ENCODE results near the gene SCAMP4. TPM values are rescaled to one million over a fixed set of nuclear protein-coding genes. Genes with fewer than 3 reads are reported as not detected.

Gene SCAMP4
- total RNA-seq, 4 donors from 2014 or later: 48.6 to 73.4 (median 58.1) TPM

DNA sequence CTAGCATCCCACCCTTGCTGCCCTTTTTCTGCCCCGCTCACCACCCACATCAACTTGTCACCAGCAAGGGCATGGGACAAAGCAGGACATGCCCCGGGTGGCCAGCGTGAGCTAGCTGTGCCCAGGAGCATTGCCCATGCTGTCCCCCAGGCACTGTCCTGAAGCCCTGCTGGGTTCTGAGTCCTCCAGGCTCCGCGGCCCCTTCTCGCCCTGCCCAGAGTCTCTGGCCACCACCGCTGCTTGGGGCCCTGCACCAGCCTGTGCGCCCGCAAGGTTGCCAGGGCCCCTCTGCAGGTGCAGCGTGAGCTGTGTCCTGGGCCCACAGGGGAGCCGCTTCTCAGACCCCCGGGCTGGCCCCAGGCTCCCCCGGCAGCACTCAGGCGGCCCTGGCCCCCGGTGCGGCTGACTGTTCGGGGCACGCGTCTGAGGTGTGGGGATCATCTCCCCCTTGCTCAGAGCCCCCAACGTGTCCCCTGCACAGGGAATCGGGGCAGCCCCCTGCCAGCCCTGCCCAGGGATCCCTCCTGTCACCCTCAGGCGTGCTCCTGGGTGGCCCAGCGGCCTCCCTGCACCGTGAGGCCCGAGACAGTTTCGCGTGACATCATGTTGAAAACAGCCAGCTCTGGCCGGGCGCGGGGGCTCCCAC, 39.8 kb downstream of the SCAMP4 start:
- H3K4me1 ChIP-seq: peaks cover 0 to 47% (median 20%) of the 10 kb centered on the region in 3 donors

DNA sequence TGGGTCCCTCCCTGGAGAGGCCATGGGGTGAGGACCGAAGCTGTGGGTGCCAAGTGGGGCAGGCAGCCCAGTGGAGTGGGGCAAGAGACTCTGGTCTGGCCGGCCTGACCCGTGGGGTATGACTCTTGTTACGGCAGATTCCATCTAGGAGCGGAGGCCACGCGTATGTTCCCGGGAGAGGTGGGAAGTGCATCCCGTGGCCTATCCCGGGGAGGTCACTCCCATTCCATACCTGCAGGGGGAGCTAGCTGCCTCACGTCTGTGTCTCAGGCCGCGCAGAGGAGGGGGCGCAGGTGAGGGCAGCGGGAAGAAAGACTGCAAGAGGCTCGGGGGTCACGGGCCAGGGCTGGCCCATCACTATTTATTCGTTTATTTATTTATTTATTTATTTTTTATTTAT, 40.7 kb downstream of the SCAMP4 start:
- no peaks in the 10 kb centered on the region for H3K27me3 ChIP-seq
- ATAC-seq: no peak
- 0 to 47% methylated on average over 1 to 11 of the region's 18 CpGs for WGBS, 2 donors (ENCODE audit: low coverage in 1 of 2)
- H3K27ac ChIP-seq: no peak overlapping the region
- peaks cover 0 to 42% (median 20%) of the 10 kb centered on the region in 3 donors for H3K4me1 ChIP-seq
- no peaks in the 10 kb centered on the region for H3K9me3 ChIP-seq
- H3K36me3 ChIP-seq: peaks cover 0 to 12% of the 10 kb centered on the region in 2 donors
- no peak overlapping the region for H3K4me3 ChIP-seq
- TF ChIP-seq, protein P1, sequence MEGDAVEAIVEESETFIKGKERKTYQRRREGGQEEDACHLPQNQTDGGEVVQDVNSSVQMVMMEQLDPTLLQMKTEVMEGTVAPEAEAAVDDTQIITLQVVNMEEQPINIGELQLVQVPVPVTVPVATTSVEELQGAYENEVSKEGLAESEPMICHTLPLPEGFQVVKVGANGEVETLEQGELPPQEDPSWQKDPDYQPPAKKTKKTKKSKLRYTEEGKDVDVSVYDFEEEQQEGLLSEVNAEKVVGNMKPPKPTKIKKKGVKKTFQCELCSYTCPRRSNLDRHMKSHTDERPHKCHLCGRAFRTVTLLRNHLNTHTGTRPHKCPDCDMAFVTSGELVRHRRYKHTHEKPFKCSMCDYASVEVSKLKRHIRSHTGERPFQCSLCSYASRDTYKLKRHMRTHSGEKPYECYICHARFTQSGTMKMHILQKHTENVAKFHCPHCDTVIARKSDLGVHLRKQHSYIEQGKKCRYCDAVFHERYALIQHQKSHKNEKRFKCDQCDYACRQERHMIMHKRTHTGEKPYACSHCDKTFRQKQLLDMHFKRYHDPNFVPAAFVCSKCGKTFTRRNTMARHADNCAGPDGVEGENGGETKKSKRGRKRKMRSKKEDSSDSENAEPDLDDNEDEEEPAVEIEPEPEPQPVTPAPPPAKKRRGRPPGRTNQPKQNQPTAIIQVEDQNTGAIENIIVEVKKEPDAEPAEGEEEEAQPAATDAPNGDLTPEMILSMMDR (IDR thresholded peaks at IDR 0.05): peak in 3 of 4 experiments; percentile 41 to 69 (median 52)
- TF ChIP-seq EP300 (IDR thresholded peaks at IDR 0.05): no peak

More for the DNA sequence above, 39.8 kb downstream of the SCAMP4 start:
- WGBS, 2 donors (ENCODE audit: low coverage in 1 of 2): no CpG with 5 or more reads among the region's 30 CpGs
- Histone ChIP-seq H3K27ac (no peak overlapping the region), H3K9me3 (no peaks in the 10 kb centered on the region), H3K27me3 (no peaks in the 10 kb centered on the region), H3K4me3 (no peak overlapping the region), H3K36me3 (peaks cover 0 to 6% of the 10 kb centered on the region in 2 donors)
- no peak for ATAC-seq
- TF ChIP-seq POLR2AphosphoS5 (IDR thresholded peaks at IDR 0.05) (no peak), EP300 (IDR thresholded peaks at IDR 0.05) (no peak), POLR2A (IDR thresholded peaks at IDR 0.05) (no peak)
- TF ChIP-seq, protein P1 (IDR thresholded peaks at IDR 0.05): no peak

DNA sequence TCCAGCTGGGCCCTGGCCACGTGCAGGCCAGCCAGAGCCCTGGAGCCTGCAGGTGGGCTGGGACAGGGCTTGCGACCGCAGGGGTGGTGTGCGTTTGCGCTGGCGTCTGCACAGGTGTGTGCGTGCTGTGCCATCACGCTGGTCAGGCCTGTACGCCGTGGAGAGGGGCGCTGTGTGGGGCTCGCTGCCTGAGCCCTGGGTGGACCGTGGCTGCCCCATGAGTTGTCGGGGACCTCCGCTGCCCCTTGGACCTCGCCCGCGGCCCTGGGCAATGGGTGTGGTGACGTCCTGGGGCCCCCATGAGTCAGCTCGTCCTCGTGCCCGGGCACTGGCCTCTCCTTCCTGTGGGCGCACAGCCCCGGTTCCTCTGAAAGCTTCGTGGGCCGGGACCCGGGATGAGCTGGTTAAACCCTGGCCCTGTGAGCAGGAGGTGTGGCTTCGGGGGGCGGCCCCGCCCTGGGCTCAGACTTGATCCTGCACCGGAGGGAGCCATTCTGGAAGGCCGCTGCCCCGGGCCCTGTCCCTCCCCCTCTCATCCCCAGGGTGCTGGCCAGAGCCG, 42.5 kb downstream of the SCAMP4 start:
- no peak overlapping the region for H3K4me3 ChIP-seq
- ATAC-seq: no peak
- peaks cover 0 to 21% of the 10 kb centered on the region in 2 donors for H3K36me3 ChIP-seq
- H3K27ac ChIP-seq: no peak overlapping the region
- no peaks in the 10 kb centered on the region for H3K9me3 ChIP-seq
- WGBS, 2 donors (ENCODE audit: low coverage in 1 of 2): no CpG with 5 or more reads among the region's 34 CpGs
- TF ChIP-seq EP300 (IDR thresholded peaks at IDR 0.05) (no peak), POLR2A (IDR thresholded peaks at IDR 0.05) (no peak), POLR2AphosphoS5 (IDR thresholded peaks at IDR 0.05) (no peak)
- TF ChIP-seq, protein P1 (IDR thresholded peaks at IDR 0.05): no peak
- no peaks in the 10 kb centered on the region for H3K27me3 ChIP-seq
- H3K4me1 ChIP-seq: peaks cover 0 to 32% (median 16%) of the 10 kb centered on the region in 3 donors

DNA sequence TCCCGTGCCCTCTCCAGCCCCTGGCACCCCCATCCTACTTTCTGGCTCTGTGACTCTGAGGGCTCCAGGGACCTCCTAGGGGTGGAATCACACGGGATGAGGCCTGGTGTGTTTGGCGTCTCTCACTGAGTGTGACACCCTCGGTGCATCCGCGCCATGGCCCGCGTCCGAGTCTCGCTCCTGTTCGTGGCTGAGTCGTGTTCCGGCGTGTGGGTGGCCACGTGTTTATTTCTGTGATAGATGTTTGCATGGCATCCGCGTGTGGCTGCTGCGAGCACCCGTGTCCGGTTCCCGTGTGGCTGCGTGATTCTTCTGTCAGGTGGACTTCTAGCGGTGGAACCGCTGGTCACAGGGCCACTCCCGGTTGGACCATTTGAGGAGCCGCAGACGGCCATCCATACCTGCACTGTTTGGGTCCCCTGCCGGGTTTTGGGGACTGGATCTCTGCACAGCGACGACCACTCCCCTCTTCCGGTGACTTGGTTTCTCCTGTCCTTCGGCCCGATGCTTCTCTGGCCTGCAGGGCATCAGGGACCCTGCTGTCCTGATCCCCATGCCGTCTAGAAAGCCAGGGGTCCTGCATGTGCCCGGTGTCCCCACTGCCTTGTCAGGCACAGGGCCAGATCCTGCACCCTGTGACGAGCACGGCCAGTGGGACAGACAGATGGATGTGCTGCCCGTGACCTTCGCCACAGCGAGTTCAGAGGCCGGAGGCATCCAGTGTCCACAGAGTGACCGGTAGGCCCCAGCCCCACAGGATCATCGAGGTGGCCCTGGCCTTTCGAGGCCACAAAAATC, 44.3 kb downstream of the SCAMP4 start:
- Histone ChIP-seq H3K36me3 (peaks cover 0 to 38% of the 10 kb centered on the region in 2 donors), H3K4me1 (peaks cover 0 to 23% (median 7%) of the 10 kb centered on the region in 3 donors), H3K27me3 (no peaks in the 10 kb centered on the region), H3K4me3 (no peak overlapping the region), H3K9me3 (no peaks in the 10 kb centered on the region), H3K27ac (no peak overlapping the region)
- TF ChIP-seq POLR2A (IDR thresholded peaks at IDR 0.05) (no peak), POLR2AphosphoS5 (IDR thresholded peaks at IDR 0.05) (no peak), EP300 (IDR thresholded peaks at IDR 0.05) (no peak)
- TF ChIP-seq, protein P1 (IDR thresholded peaks at IDR 0.05): no peak
- ATAC-seq: no peak
- whole genome bisulfite sequencing, 2 donors (ENCODE audit: low coverage in 1 of 2): 85 to 94% methylated on average over 4 to 12 of the region's 44 CpGs
